Measurements from ENCODE around the gene LRGUK. TPM values are rescaled to one million over a fixed set of nuclear protein-coding genes. Genes with fewer than 3 reads are reported as not detected.

Gene LRGUK
- total RNA-seq, 1 experiment from 2014 or later, result 1.0 TPM

- H3K4me3 ChIP-seq (ENCODE audit: low read length), result no peak overlapping the region
- no peaks in the 10 kb centered on the region for H3K9me3 ChIP-seq (ENCODE audit: low read length)
- no peaks in the 10 kb centered on the region for H3K27me3 ChIP-seq (ENCODE audit: low read length)
- ChIA-PET POLR2A (ENCODE audit: unreplicated experiment) (no interaction called here), CTCF (no interaction called here)
- no peak overlapping the region for H3K4me2 ChIP-seq (ENCODE audit: low read length)
- H3K36me3 ChIP-seq (ENCODE audit: low read depth, low read length), result no peaks in the 10 kb centered on the region
- H4K20me1 ChIP-seq (ENCODE audit: low read length), result no peaks in the 10 kb centered on the region
- H3K9me2 ChIP-seq (replicated peaks; ENCODE audit: low read length), result no peaks in the 10 kb centered on the region
- BruUV-seq (replicated peaks), result no TSS peak
- ATAC-seq (no peak), DNase-seq (no peak)
- H3K27ac ChIP-seq (ENCODE audit: low read length), result no peak overlapping the region
- no peaks in the 10 kb centered on the region for H3K79me2 ChIP-seq (ENCODE audit: low read length)
- no peak overlapping the region for H3K9ac ChIP-seq (ENCODE audit: low read length)
- intact Hi-C loops (cut with micrococcal nuclease), result no loop called here
- no peak overlapping the region for H2AFZ ChIP-seq (ENCODE audit: low read length)
- TF ChIP-seq EZH2 (IDR thresholded peaks at IDR 0.05; ENCODE audit: low read length, unreplicated experiment) (no peak), CTCF (conservative IDR thresholded peaks at IDR 0.05; ENCODE audit: low read depth, low read length) (no peak), EZH2phosphoT487 (IDR thresholded peaks at IDR 0.05; ENCODE audit: borderline replicate concordance, low read length) (no peak)
- no peaks in the 10 kb centered on the region for H3F3A ChIP-seq (ENCODE audit: low read length, unreplicated experiment)
- peaks cover 5% of the 10 kb centered on the region for H3K4me1 ChIP-seq (ENCODE audit: insufficient read depth, low read length)
Measured at GRCh38 chr7:134078991-134079390, 48.1 kb upstream of the LRGUK start.

- Histone ChIP-seq H3F3A (ENCODE audit: low read length, unreplicated experiment) (no peaks in the 10 kb centered on the region), H3K27ac (ENCODE audit: low read length) (no peak overlapping the region), H3K9me2 (replicated peaks; ENCODE audit: low read length) (no peaks in the 10 kb centered on the region), H3K4me2 (ENCODE audit: low read length) (no peak overlapping the region), H3K4me1 (ENCODE audit: insufficient read depth, low read length) (peaks cover 8% of the 10 kb centered on the region), H4K20me1 (ENCODE audit: low read length) (no peaks in the 10 kb centered on the region), H3K36me3 (ENCODE audit: low read depth, low read length) (no peaks in the 10 kb centered on the region), H3K4me3 (ENCODE audit: low read length) (no peak overlapping the region), H3K9ac (ENCODE audit: low read length) (no peak overlapping the region), H3K9me3 (ENCODE audit: low read length) (no peaks in the 10 kb centered on the region), H3K27me3 (ENCODE audit: low read length) (no peaks in the 10 kb centered on the region), H3K79me2 (ENCODE audit: low read length) (no peaks in the 10 kb centered on the region), H2AFZ (ENCODE audit: low read length) (no peak overlapping the region)
- BruUV-seq (replicated peaks), result no TSS peak
- DNase-seq (no peak), ATAC-seq (no peak)
- CTCF ChIA-PET, result no interaction called here
- TF ChIP-seq CTCF (conservative IDR thresholded peaks at IDR 0.05; ENCODE audit: low read depth, low read length) (no peak), EZH2 (IDR thresholded peaks at IDR 0.05; ENCODE audit: low read length, unreplicated experiment) (no peak)
- intact Hi-C loops (cut with micrococcal nuclease), result no loop called here
- POLR2A ChIA-PET (ENCODE audit: unreplicated experiment), result no interaction called here
Measured at GRCh38 chr7:134081695-134082094, 45.4 kb upstream of the LRGUK start.

DNA sequence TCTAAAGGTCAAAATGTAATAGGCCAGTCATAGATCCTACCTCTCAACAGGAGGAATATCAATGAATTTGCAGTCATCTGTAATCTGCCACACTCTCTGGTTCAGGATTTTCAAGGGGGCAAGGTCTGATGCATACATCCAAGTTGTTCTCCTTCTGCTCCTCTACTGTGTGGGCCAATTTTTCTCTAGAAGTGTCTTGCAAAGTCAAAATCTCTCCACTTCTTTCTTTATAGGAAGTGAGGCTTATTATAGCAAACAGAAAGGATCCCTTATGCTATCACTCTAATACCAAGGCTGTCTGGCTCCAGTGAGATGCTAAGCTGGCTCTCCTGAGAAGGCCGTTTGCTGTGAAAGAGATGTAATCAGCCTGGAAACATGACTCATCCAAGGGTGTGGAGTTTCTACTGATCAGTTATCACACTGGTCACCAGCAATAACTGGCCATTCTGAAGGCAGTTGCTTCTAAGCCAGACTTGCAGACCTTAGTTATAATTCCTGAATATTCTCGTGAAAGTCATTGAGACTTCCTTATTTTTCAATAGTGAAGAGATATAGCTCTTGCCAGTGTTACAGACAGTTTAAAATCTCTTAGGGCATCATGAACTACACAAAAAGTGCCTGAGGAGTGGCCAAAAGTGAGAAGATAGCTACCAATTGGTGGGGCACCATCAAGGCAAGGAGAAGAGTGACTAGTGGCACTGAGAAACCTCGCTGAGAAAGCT lies 43.2 kb upstream of the LRGUK start:
- DNase-seq (peak; percentile 38), ATAC-seq (peak; percentile 93)
- no peak overlapping the region for H3K4me3 ChIP-seq (ENCODE audit: low read length)
- no peak for TF ChIP-seq CTCF (conservative IDR thresholded peaks at IDR 0.05; ENCODE audit: low read depth, low read length)
- no peak for TF ChIP-seq EZH2phosphoT487 (IDR thresholded peaks at IDR 0.05; ENCODE audit: borderline replicate concordance, low read length)
- TF ChIP-seq EZH2 (IDR thresholded peaks at IDR 0.05; ENCODE audit: low read length, unreplicated experiment), result no peak
- H3K27ac ChIP-seq (ENCODE audit: low read length), result no peak overlapping the region
- peaks cover 2% of the 10 kb centered on the region; the same call in 1 of the 2 replicates for H3K36me3 ChIP-seq (ENCODE audit: low read depth, low read length)
- H3K27me3 ChIP-seq (ENCODE audit: low read length), result no peaks in the 10 kb centered on the region
- no peak overlapping the region for H3K4me2 ChIP-seq (ENCODE audit: low read length)
- H3K9me2 ChIP-seq (replicated peaks; ENCODE audit: low read length), result no peaks in the 10 kb centered on the region
- peaks cover 8% of the 10 kb centered on the region for H3K4me1 ChIP-seq (ENCODE audit: insufficient read depth, low read length)
- no TSS peak for BruUV-seq (replicated peaks)
- ChIA-PET CTCF (no interaction called here), POLR2A (ENCODE audit: unreplicated experiment) (interaction anchor here (0.5 kb wide), 1 partner anchor 147 kb away, joined by 7 read pairs; no protein-coding TSS in a partner anchor)
- H2AFZ ChIP-seq (ENCODE audit: low read length), result no peak overlapping the region
- no peak overlapping the region for H3K9ac ChIP-seq (ENCODE audit: low read length)
- no peaks in the 10 kb centered on the region for H4K20me1 ChIP-seq (ENCODE audit: low read length)
- H3K79me2 ChIP-seq (ENCODE audit: low read length), result no peaks in the 10 kb centered on the region
- no peaks in the 10 kb centered on the region for H3F3A ChIP-seq (ENCODE audit: low read length, unreplicated experiment)
- intact Hi-C loops (cut with micrococcal nuclease), result no loop called here
- peaks cover 8% of the 10 kb centered on the region for H3K9me3 ChIP-seq (ENCODE audit: low read length)
